Measurements from ENCODE around the gene NR1D2. TPM values are rescaled to one million over a fixed set of nuclear protein-coding genes. Genes with fewer than 3 reads are reported as not detected.

NR1D2 gene
- total RNA-seq, 1 donor, result 70.6 TPM

- Histone ChIP-seq H3K4me2 (ENCODE audit: insufficient read depth, low read length) (peak overlapping the region; percentile 6), H3K27ac (ENCODE audit: low read depth, low read length) (no peak overlapping the region), H3K4me3 (ENCODE audit: insufficient read depth, low read length) (no peak overlapping the region), H3K9me3 (ENCODE audit: low read depth, low read length) (no peaks in the 10 kb centered on the region), H2AFZ (ENCODE audit: low read length) (no peak overlapping the region), H3K79me2 (ENCODE audit: insufficient read depth, low read length) (peaks cover 36% of the 10 kb centered on the region), H3K4me1 (ENCODE audit: insufficient read depth, low read length) (peaks cover 25% of the 10 kb centered on the region), H3K27me3 (ENCODE audit: insufficient read depth, low read length) (no peaks in the 10 kb centered on the region), H4K20me1 (ENCODE audit: insufficient read depth, low read length) (peaks cover 40% of the 10 kb centered on the region), H3K36me3 (ENCODE audit: insufficient read depth, low read length) (peaks cover 27% of the 10 kb centered on the region)
- no peak for TF ChIP-seq CTCF (IDR thresholded peaks at IDR 0.05; ENCODE audit: extremely low read depth, low read depth, low read length)
- DNase-seq (ENCODE audit: insufficient read length, low spot score, missing footprints), result no peak
These were observed 25.5 kb upstream of the NR1D2 start for GRCh38 chr3:23919628-23920027.

- no peaks in the 10 kb centered on the region for H3K27me3 ChIP-seq (ENCODE audit: insufficient read depth, low read length)
- DNase-seq (ENCODE audit: insufficient read length, low spot score, missing footprints), result no peak
- H3K4me2 ChIP-seq (ENCODE audit: insufficient read depth, low read length), result peak overlapping the region; percentile 6
- no peak overlapping the region for H2AFZ ChIP-seq (ENCODE audit: low read length)
- peaks cover 40% of the 10 kb centered on the region for H4K20me1 ChIP-seq (ENCODE audit: insufficient read depth, low read length)
- no peak for TF ChIP-seq CTCF (IDR thresholded peaks at IDR 0.05; ENCODE audit: extremely low read depth, low read depth, low read length)
- peaks cover 30% of the 10 kb centered on the region for H3K79me2 ChIP-seq (ENCODE audit: insufficient read depth, low read length)
- peaks cover 25% of the 10 kb centered on the region for H3K4me1 ChIP-seq (ENCODE audit: insufficient read depth, low read length)
- H3K27ac ChIP-seq (ENCODE audit: low read depth, low read length), result no peak overlapping the region
- no peak overlapping the region for H3K4me3 ChIP-seq (ENCODE audit: insufficient read depth, low read length)
- no peaks in the 10 kb centered on the region for H3K9me3 ChIP-seq (ENCODE audit: low read depth, low read length)
- H3K36me3 ChIP-seq (ENCODE audit: insufficient read depth, low read length), result peaks cover 27% of the 10 kb centered on the region
These were observed 24.9 kb upstream of the NR1D2 start for GRCh38 chr3:23920151-23920655.

- DNase-seq (ENCODE audit: insufficient read length, low spot score, missing footprints), result no peak
- no peak overlapping the region for H3K27ac ChIP-seq (ENCODE audit: low read depth, low read length)
- no peak overlapping the region for H2AFZ ChIP-seq (ENCODE audit: low read length)
- no peaks in the 10 kb centered on the region for H3K27me3 ChIP-seq (ENCODE audit: insufficient read depth, low read length)
- H3K4me2 ChIP-seq (ENCODE audit: insufficient read depth, low read length), result no peak overlapping the region
- H3K79me2 ChIP-seq (ENCODE audit: insufficient read depth, low read length), result peaks cover 25% of the 10 kb centered on the region
- no peak for TF ChIP-seq CTCF (IDR thresholded peaks at IDR 0.05; ENCODE audit: extremely low read depth, low read depth, low read length)
- H3K4me3 ChIP-seq (ENCODE audit: insufficient read depth, low read length), result no peak overlapping the region
- H3K36me3 ChIP-seq (ENCODE audit: insufficient read depth, low read length), result peaks cover 27% of the 10 kb centered on the region
- no peaks in the 10 kb centered on the region for H3K9me3 ChIP-seq (ENCODE audit: low read depth, low read length)
- peaks cover 17% of the 10 kb centered on the region for H3K4me1 ChIP-seq (ENCODE audit: insufficient read depth, low read length)
- peaks cover 40% of the 10 kb centered on the region for H4K20me1 ChIP-seq (ENCODE audit: insufficient read depth, low read length)
These were observed 24.0 kb upstream of the NR1D2 start for GRCh38 chr3:23921052-23921511.

- no peak for TF ChIP-seq CTCF (IDR thresholded peaks at IDR 0.05; ENCODE audit: extremely low read depth, low read depth, low read length)
- no peak overlapping the region for H3K27ac ChIP-seq (ENCODE audit: low read depth, low read length)
- H2AFZ ChIP-seq (ENCODE audit: low read length), result no peak overlapping the region
- DNase-seq (ENCODE audit: insufficient read length, low spot score, missing footprints), result no peak
- H4K20me1 ChIP-seq (ENCODE audit: insufficient read depth, low read length), result peaks cover 22% of the 10 kb centered on the region
- peaks cover 15% of the 10 kb centered on the region for H3K36me3 ChIP-seq (ENCODE audit: insufficient read depth, low read length)
- H3K9me3 ChIP-seq (ENCODE audit: low read depth, low read length), result no peaks in the 10 kb centered on the region
- H3K4me2 ChIP-seq (ENCODE audit: insufficient read depth, low read length), result no peak overlapping the region
- no peak overlapping the region for H3K4me3 ChIP-seq (ENCODE audit: insufficient read depth, low read length)
- peaks cover 2% of the 10 kb centered on the region for H3K79me2 ChIP-seq (ENCODE audit: insufficient read depth, low read length)
- H3K4me1 ChIP-seq (ENCODE audit: insufficient read depth, low read length), result peaks cover 11% of the 10 kb centered on the region
- no peaks in the 10 kb centered on the region for H3K27me3 ChIP-seq (ENCODE audit: insufficient read depth, low read length)
These were observed 21.3 kb upstream of the NR1D2 start for GRCh38 chr3:23923786-23924185.
